Astrocyte (in vitro differentiated cells and primary cell): ENCODE data around the gene ACACA. TPM values are rescaled to one million over a fixed set of nuclear protein-coding genes. Genes with fewer than 3 reads are reported as not detected.

Source experiments
- DNase-seq: peaks from one replicate; pipeline ENCODE4 v3.0.0-alpha.2; 2010; ENCODE audit warnings: low read depth
- FAIRE-seq: peaks from 2 replicates; lab custom pipeline; 2011; peaks lifted over from hg19 to GRCh38; lab: Jason Lieb, UNC
- H2AFZ ChIP-seq: 2 replicates; pipeline ENCODE4 v1.6.0; 2012; ENCODE audit warnings: low read depth, low read length, inconsistent platforms
- H3K27ac ChIP-seq: 2 replicates; pipeline ENCODE4 v1.5.1; 2011; ENCODE audit warnings: low read depth, low read length, inconsistent platforms
- H3K27me3 ChIP-seq: 2 replicates; pipeline ENCODE4 v1.6.0; 2011; ENCODE audit warnings: low read length, inconsistent platforms; ENCODE audit not compliant: insufficient read depth
- H3K36me3 ChIP-seq: 2 replicates; pipeline ENCODE4 v1.5.1; 2011; ENCODE audit warnings: low read length, inconsistent platforms; ENCODE audit not compliant: insufficient read depth
- H3K4me1 ChIP-seq: 2 replicates; pipeline ENCODE4 v1.5.1; 2011; ENCODE audit warnings: low read length, inconsistent platforms; ENCODE audit not compliant: insufficient read depth
- H3K4me2 ChIP-seq: 2 replicates; pipeline ENCODE4 v1.6.0; 2012; ENCODE audit warnings: low read length, inconsistent platforms
- H3K4me3 ChIP-seq: 2 replicates; pipeline ENCODE4 v1.5.1; 2011; ENCODE audit warnings: low read depth, mild to moderate bottlenecking, low read length, inconsistent platforms; ENCODE audit not compliant: insufficient read depth
- H3K79me2 ChIP-seq: 2 replicates; pipeline ENCODE4 v1.6.0; 2012; ENCODE audit warnings: mild to moderate bottlenecking, low read length, inconsistent platforms; ENCODE audit not compliant: insufficient read depth
- H3K9ac ChIP-seq: 2 replicates; pipeline ENCODE4 v1.6.0; 2012; ENCODE audit warnings: mild to moderate bottlenecking, low read length, inconsistent platforms
- H3K9me3 ChIP-seq: 2 replicates; pipeline ENCODE4 v1.5.1; 2012; ENCODE audit warnings: low read depth, mild to moderate bottlenecking, low read length, inconsistent platforms; ENCODE audit not compliant: insufficient read depth
- H4K20me1 ChIP-seq: 2 replicates; pipeline ENCODE4 v1.6.0; 2012; ENCODE audit warnings: low read length, inconsistent platforms; ENCODE audit not compliant: insufficient read depth
- H3K27ac Mint-ChIP-seq: one replicate; pipeline ENCODE4 v1.8.0; 2021; ENCODE audit warnings: mild to moderate bottlenecking, mixed read lengths; ENCODE audit not compliant: unreplicated experiment
- H3K27me3 Mint-ChIP-seq: one replicate; pipeline ENCODE4 v1.8.0; 2021; ENCODE audit warnings: low read depth, mixed read lengths; ENCODE audit not compliant: unreplicated experiment
- H3K36me3 Mint-ChIP-seq: one replicate; pipeline ENCODE4 v1.8.0; 2021; ENCODE audit warnings: low read depth, mixed read lengths; ENCODE audit not compliant: unreplicated experiment
- H3K4me1 Mint-ChIP-seq: one replicate; pipeline ENCODE4 v1.8.0; 2021; ENCODE audit warnings: low read depth, mixed read lengths; ENCODE audit not compliant: unreplicated experiment
- H3K4me3 Mint-ChIP-seq: one replicate; pipeline ENCODE4 v1.8.0; 2021; ENCODE audit warnings: mild to moderate bottlenecking, moderate library complexity, mixed read lengths; ENCODE audit not compliant: unreplicated experiment
- H3K9me3 Mint-ChIP-seq: one replicate; pipeline ENCODE4 v1.8.0; 2021; ENCODE audit warnings: mild to moderate bottlenecking, mixed read lengths; ENCODE audit not compliant: unreplicated experiment
- EZH2 ChIP-seq: IDR thresholded peaks from 2 replicates; pipeline ENCODE4 v1.6.1; 2012; ENCODE audit warnings: mild to moderate bottlenecking, low read length, inconsistent platforms; ENCODE audit not compliant: insufficient read depth
- total RNA-seq: library from RNA; stranded (reverse); gene quantifications from 2 replicates; pipeline ENCODE4 v1.2.1, GENCODE V29; 2021
- TF ChIP-seq, protein P1 (sequence below): IDR thresholded peaks from 2 replicates; pipeline ENCODE4 v1.5.1; 2011; ENCODE audit warnings: low read depth, mild to moderate bottlenecking, inconsistent platforms, low read length, moderate library complexity; ENCODE audit not compliant: insufficient read depth

The ACACA gene
- total RNA-seq, 1 donor from 2014 or later: 88.3 TPM

- Histone ChIP-seq H3K36me3 (peaks cover 35% of the 10 kb centered on the region), H3K79me2 (no peaks in the 10 kb centered on the region), H3K27me3 (no peaks in the 10 kb centered on the region), H3K9me3 (no peaks in the 10 kb centered on the region), H2AFZ (no peak overlapping the region), H3K9ac (no peak overlapping the region), H3K27ac (no peak overlapping the region), H3K4me1 (no peaks in the 10 kb centered on the region), H4K20me1 (peaks cover 12% of the 10 kb centered on the region), H3K4me3 (no peak overlapping the region), H3K4me2 (no peak overlapping the region)
- TF ChIP-seq EZH2: no peak
- TF ChIP-seq, protein P1, sequence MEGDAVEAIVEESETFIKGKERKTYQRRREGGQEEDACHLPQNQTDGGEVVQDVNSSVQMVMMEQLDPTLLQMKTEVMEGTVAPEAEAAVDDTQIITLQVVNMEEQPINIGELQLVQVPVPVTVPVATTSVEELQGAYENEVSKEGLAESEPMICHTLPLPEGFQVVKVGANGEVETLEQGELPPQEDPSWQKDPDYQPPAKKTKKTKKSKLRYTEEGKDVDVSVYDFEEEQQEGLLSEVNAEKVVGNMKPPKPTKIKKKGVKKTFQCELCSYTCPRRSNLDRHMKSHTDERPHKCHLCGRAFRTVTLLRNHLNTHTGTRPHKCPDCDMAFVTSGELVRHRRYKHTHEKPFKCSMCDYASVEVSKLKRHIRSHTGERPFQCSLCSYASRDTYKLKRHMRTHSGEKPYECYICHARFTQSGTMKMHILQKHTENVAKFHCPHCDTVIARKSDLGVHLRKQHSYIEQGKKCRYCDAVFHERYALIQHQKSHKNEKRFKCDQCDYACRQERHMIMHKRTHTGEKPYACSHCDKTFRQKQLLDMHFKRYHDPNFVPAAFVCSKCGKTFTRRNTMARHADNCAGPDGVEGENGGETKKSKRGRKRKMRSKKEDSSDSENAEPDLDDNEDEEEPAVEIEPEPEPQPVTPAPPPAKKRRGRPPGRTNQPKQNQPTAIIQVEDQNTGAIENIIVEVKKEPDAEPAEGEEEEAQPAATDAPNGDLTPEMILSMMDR: no peak
- Mint-ChIP-seq H3K27me3 (no peaks in the 10 kb centered on the region), H3K4me3 (no peak overlapping the region), H3K4me1 (no peaks in the 10 kb centered on the region), H3K9me3 (no peaks in the 10 kb centered on the region), H3K36me3 (peaks cover 8% of the 10 kb centered on the region), H3K27ac (no peak overlapping the region)
- FAIRE-seq (no peak), DNase-seq (no peak)
Observed at GRCh38 chr17:37098152-37098551, 308.5 kb downstream of the ACACA start.

GRCh38 chr17:37097154-37097553 is 309.5 kb downstream of the ACACA start:
- DNase-seq (no peak), FAIRE-seq (no peak)
- Mint-ChIP-seq H3K36me3 (peaks cover 8% of the 10 kb centered on the region), H3K4me3 (no peak overlapping the region), H3K27ac (no peak overlapping the region), H3K27me3 (no peaks in the 10 kb centered on the region), H3K4me1 (no peaks in the 10 kb centered on the region), H3K9me3 (no peaks in the 10 kb centered on the region)
- H3K9ac ChIP-seq: no peak overlapping the region
- no peak overlapping the region for H3K27ac ChIP-seq
- H3K4me2 ChIP-seq: no peak overlapping the region
- TF ChIP-seq, protein P1: no peak
- TF ChIP-seq EZH2: no peak
- H4K20me1 ChIP-seq: peaks cover 17% of the 10 kb centered on the region
- no peaks in the 10 kb centered on the region for H3K27me3 ChIP-seq
- peaks cover 33% of the 10 kb centered on the region for H3K36me3 ChIP-seq
- no peaks in the 10 kb centered on the region for H3K4me1 ChIP-seq
- no peaks in the 10 kb centered on the region for H3K9me3 ChIP-seq
- H3K4me3 ChIP-seq: no peak overlapping the region
- no peak overlapping the region for H2AFZ ChIP-seq
- H3K79me2 ChIP-seq: no peaks in the 10 kb centered on the region

DNA sequence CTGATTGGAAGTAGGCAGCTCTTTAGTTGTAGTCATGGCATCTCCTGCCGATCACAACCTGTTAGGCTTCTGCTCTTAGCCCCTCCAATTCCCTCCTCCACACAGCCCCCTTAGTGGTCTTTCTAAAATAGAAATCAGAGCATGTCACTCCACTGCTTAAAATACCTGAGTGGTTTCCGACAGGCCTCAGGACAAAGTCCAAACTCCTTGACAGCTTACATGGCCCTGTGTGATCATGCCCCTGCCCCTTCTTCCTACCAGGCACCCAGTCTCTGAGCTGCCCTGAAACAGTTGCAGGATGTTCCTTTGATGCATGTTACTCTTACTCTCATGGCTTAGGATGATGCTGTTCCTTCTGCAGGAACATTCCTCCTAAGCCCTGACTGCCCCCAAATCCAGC is 310.6 kb downstream of the ACACA start:
- Histone ChIP-seq H3K9ac (no peak overlapping the region), H3K4me1 (no peaks in the 10 kb centered on the region), H3K36me3 (peaks cover 25% of the 10 kb centered on the region), H3K9me3 (no peaks in the 10 kb centered on the region), H3K4me3 (no peak overlapping the region), H3K79me2 (no peaks in the 10 kb centered on the region), H3K27ac (no peak overlapping the region), H4K20me1 (peaks cover 12% of the 10 kb centered on the region), H2AFZ (no peak overlapping the region), H3K4me2 (no peak overlapping the region), H3K27me3 (no peaks in the 10 kb centered on the region)
- H3K9me3 Mint-ChIP-seq: no peaks in the 10 kb centered on the region
- no peak for DNase-seq
- no peak for FAIRE-seq
- H3K27me3 Mint-ChIP-seq: no peaks in the 10 kb centered on the region
- H3K4me3 Mint-ChIP-seq: no peak overlapping the region
- H3K36me3 Mint-ChIP-seq: peaks cover 8% of the 10 kb centered on the region
- H3K4me1 Mint-ChIP-seq: peaks cover 2% of the 10 kb centered on the region
- H3K27ac Mint-ChIP-seq: no peak overlapping the region
- TF ChIP-seq EZH2: no peak
- TF ChIP-seq, protein P1: no peak
